Left kidney (tissue), 2 donors: Measurements from ENCODE around the gene C11orf97. TPM values are rescaled to one million over a fixed set of nuclear protein-coding genes. Genes with fewer than 3 reads are reported as not detected.
"Not testable (repeated sequence)": the region's sequence is repeated elsewhere in the genome, so short reads cannot be mapped to it uniquely, and the experiment has no call there.

Experiments used
- DNase-seq: peaks from one replicate; pipeline ENCODE4 v3.0.0-alpha.2; 2013
- polyA plus RNA-seq: library from polyadenylated mRNA; unstranded; fragments of 120-200 nt; gene quantifications from one replicate; pipeline ENCODE4 v1.2.1, GENCODE V29; 2013; ENCODE audit not compliant: insufficient read length

C11orf97 gene
- polyA plus RNA-seq, 1 donor, result 0.20 TPM

DNA sequence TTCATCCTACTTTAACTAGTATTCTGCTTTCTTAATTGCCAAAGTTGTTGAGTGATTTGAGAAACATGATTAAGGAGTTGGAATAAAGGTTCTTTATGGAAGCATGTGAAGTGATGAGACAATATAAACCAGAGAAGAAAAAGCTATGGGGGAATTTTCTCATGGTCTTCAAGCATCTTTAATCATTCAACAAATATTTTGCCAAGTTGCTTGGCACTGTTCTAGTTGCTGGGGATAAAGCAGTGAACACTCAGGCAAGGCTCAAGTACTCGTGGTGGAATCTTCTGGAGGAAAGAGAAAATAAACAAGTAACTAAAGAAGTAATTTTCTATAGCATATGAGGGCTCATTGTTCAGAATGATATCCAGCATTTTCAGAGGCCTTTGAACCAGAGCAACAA lies 45.7 kb downstream of the C11orf97 start:
- DNase-seq, result no peak

- no peak for DNase-seq
These were observed 46.2 kb downstream of the C11orf97 start for GRCh38 chr11:94558468-94558867.

- no peak for DNase-seq
These were observed 46.7 kb downstream of the C11orf97 start for GRCh38 chr11:94558932-94559331.

GRCh38 chr11:94559361-94559760 lies 47.1 kb downstream of the C11orf97 start:
- DNase-seq, result no peak

GRCh38 chr11:94560834-94561233 lies 48.6 kb downstream of the C11orf97 start:
- no peak for DNase-seq

GRCh38 chr11:94563176-94563847 lies 51.1 kb downstream of the C11orf97 start:
- no peak for DNase-seq

DNA sequence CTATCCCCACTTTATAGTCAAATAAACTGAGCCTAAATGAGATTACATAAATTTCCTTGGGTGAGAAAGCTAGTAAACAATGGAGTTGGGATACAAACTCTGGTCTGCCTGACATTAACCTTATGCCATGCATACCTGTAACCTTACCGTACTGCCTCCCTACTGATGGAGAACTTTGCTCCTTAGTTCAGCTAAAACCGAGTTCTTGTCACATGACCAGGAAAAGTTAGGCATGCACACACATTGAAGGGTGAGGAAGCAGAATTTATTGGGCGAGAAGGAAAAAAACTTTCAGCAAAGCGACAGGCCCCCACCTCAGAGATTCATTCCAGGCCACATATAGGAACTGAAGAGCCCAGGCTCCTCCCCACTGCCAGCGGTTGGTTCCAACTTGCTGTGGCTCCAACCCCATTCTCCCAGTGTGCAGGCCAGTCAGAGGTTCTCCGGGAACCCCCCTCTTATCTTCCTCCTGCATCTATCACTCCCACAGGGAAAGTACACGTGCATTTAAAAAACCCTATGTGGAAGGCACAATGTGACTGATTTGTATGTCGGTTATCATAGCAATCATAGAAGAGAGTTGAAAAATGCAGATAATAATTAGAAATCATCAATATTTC lies 51.7 kb downstream of the C11orf97 start:
- DNase-seq, result no peak

DNA sequence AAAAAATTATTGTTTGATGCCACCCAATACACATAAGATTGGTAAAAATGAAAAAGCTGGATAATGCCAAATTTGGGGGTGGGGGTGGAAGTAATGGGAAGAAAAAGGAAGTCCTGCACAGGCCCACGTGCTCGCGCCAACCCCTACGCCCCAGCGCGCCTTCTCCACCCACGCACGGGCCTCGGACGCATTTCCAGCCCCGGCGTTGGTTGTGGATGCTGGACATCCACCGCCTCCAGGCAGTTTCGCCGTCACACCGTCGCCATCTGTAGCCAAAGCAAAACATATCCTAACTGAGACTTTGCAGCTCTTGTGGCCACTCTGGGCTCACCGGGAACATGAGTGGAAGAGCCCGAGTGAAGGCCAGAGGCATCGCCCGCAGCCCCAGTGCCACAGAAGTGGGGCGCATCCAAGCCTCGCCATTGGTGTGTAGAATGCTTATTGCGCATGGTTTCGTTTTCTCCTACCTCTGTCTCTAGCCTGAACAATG lies 55.0 kb downstream of the C11orf97 start, which contains the start of gene PIWIL4:
TSS of gene PIWIL4 (plus strand) at position 188 of the 490 bp plus-strand sequence. CDS start at position 339, 151 bp downstream.
- no peak for DNase-seq

GRCh38 chr11:94568200-94568599 lies 55.9 kb downstream of the C11orf97 start:
- no peak for DNase-seq

DNA sequence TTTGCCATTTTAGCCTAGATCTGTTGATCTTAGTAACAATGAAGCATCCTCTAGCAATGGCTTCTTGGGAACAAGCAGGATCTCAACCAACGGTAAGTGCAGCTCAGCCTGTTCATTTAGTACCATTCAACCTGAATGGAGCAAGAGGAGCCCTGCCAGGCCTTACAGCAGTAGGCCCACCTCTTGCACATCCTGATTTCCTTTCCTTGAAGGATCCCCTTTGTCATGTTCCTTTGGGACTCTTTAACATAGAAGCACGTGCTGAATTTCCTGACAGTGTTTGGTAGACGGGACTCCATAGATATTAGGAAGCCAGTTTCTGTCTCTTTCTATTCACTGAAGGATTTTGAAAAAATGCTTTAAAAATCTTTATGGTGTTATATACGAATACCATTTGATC lies 56.5 kb downstream of the C11orf97 start:
- no peak for DNase-seq

DNA sequence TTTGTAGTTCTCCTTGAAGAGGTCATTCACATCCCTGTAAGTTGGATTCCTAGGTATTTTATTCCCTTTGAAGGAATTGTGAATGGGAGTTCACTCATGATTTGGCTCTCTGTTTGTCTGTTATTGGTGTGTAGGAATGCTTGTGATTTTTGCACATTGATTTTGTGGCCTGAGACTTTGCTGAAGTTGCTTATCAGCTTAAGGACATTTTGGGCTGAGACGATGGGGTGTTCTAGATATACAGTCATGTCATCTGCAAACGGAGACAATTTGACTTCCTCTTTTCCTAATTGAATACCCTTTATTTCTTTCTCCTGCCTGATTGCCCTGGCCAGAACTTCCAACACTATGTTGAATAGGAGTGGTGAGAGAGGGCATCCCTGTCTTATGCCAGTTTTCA lies 60.7 kb downstream of the C11orf97 start:
- DNase-seq, result not testable (repeated sequence)

- DNase-seq, result no peak
These were observed 62.1 kb downstream of the C11orf97 start for GRCh38 chr11:94574193-94574961.

DNA sequence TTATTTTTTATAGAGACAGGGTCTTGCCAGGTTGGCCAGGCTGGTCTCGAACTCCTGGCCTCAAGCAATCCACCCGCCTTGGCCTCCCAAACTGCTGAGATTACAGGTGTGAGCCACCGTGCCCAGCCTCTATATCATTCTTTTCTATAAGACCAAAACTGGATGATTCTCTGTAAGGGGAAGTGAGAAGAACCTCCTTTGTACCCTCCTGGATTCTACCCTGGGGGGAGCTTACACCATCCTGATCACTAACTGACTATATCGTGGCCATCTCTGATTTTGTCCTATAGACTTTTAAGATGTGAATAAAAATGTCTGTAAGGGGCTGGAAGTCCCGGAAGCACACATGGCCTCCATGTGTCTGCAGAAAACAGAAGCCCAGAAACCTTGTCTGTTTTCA lies 64.0 kb downstream of the C11orf97 start:
- DNase-seq, result no peak

DNA sequence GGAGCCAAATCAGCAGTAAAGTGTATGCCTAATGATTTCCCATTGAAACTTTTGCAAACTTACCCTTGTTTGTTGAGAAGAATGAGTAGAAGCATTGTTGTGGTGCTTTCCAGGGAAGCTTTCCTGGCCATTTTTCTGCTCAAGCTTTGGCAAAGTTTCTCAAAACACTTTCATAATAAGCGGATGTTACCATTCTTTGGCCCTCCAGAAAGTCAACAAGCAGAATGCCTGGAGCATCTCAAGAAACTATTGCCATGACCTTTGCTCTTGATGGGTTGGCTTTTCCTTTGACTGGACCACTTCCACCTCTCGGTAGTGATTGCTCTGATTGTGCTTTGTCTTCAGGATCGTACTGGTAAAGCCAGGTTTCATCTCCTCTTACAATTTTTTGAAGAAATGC lies 65.6 kb downstream of the C11orf97 start:
- no peak for DNase-seq

Other genes with a start within 250 kb of the C11orf97 start
- gene IZUMO1R, start 207.9 kb upstream of the C11orf97 start, polyA plus RNA-seq, result 0.18 TPM
- 0.75 TPM for gene GPR83, start 111.0 kb upstream of the C11orf97 start, polyA plus RNA-seq
- gene MRE11, start 18.6 kb upstream of the C11orf97 start, polyA plus RNA-seq, result 54.8 TPM
- gene ANKRD49, start 18.5 kb upstream of the C11orf97 start, polyA plus RNA-seq, result 25.5 TPM
- 5.8 TPM for gene FUT4, start 31.5 kb downstream of the C11orf97 start, polyA plus RNA-seq
- 4.7 TPM for gene PIWIL4, start 54.9 kb downstream of the C11orf97 start, polyA plus RNA-seq